Right lobe of liver (tissue), 6 donors: ENCODE measurements around the gene ANAPC2. TPM values are rescaled to one million over a fixed set of nuclear protein-coding genes. Genes with fewer than 3 reads are reported as not detected.

ENCODE experiments used
- ATAC-seq, 4 donors: fragments of 200-7000 bp; cut with Tn5 transposase; one replicate each; pipeline ENCODE4 v1.9.1; 2020; ENCODE audit warnings: mild to moderate bottlenecking in 4 of 4, moderate library complexity in 4 of 4
- DNase-seq, 3 donors: peaks; one replicate each; pipeline ENCODE4 v3.0.0-alpha.2; 2020
- H3K27ac ChIP-seq, 3 donors: fragments of 200-600 bp; one replicate each; pipeline ENCODE4 v1.8.0; 2022
- H3K27me3 ChIP-seq, 2 donors: fragments of 200-600 bp; one replicate each; pipeline ENCODE4 v1.8.0; 2022
- H3K36me3 ChIP-seq, 4 donors: fragments of 200-600 bp; sonication (generic) in 1 of 4; one replicate each; pipeline versions ENCODE4 v1.5.1 to v1.8.0; 2017 to 2022; ENCODE audit warnings: control low read depth in 1 of 4
- H3K4me1 ChIP-seq, 4 donors: fragments of 200-600 bp; sonication (generic) in 1 of 4; one replicate each; pipeline versions ENCODE4 v1.5.1 to v1.8.0; 2017 to 2022; ENCODE audit warnings: control low read depth in 1 of 4
- H3K4me3 ChIP-seq, 3 donors: fragments of 200-600 bp; one replicate each; pipeline ENCODE4 v1.8.0; 2022
- H3K9me3 ChIP-seq, 4 donors: fragments of 200-600 bp; sonication (generic) in 1 of 4; one replicate each; pipeline versions ENCODE4 v1.5.1 to v1.8.0; 2017 to 2022; ENCODE audit warnings: control low read depth in 1 of 4
- POLR2A ChIP-seq: fragments of 450-650 bp; IDR thresholded peaks from one replicate; pipeline ENCODE4 v1.6.1; 2017; ENCODE audit warnings: antibody characterized with exemption, mild to moderate bottlenecking
- WGBS: methylation state at CpG from one replicate; pipeline ENCODE4 v1.1.6; 2018; ENCODE audit warnings: low coverage, low lambda C conversion rate; ENCODE audit not compliant: insufficient coverage; ENCODE audit errors: missing lambda C conversion rate; 5-methylcytosine and 5-hydroxymethylcytosine counted together
- intact Hi-C, 2 donors: fragments of 100-400 bp; cut with DNase I; formaldehyde crosslinking; loops; one replicate each; pipeline versions ENCODE4 v1.11.2 to v1.14.1; 2022
- total RNA-seq, 6 experiments: library from RNA; depleted of rRNA in 2 of 6; stranded (reverse); fragments of >200 nt in 2 of 6; fragmentation: NEBNext Ultra II Directional in 3 of 6; extraction: Animal tissue kit (Norgen Biotek cat#: 25700) in 3 of 6; gene quantifications; one replicate each; pipeline versions ENCODE4 v1.1.0 to v1.2.4, GENCODE V29; 2016 to 2023
- TF ChIP-seq, protein P1 (sequence below), 4 donors: fragments of 200-600 bp in 3 of 4; fragments of 450-650 bp in 1 of 4; IDR thresholded peaks; one replicate each; pipeline versions ENCODE4 v1.5.1 to v1.8.0; 2016 to 2022; ENCODE audit warnings: antibody characterized with exemption in 4 of 4, mild to moderate bottlenecking in 2 of 4
- donor health status: DM: no; HTN: yes; CAD: no.
- donor health status: DM: no; HTN: no; CAD: no.
- donor health status: DM: no; HTN: no; CAD: no.
- donor health status: DM: no; HTN: yes; CAD: no.
- donor health status: DM: no; HTN: yes; CAD: no.

The ANAPC2 gene
- total RNA-seq, 6 experiments from 2014 or later: 16.1 to 36.5 (median 27.9) TPM

DNA sequence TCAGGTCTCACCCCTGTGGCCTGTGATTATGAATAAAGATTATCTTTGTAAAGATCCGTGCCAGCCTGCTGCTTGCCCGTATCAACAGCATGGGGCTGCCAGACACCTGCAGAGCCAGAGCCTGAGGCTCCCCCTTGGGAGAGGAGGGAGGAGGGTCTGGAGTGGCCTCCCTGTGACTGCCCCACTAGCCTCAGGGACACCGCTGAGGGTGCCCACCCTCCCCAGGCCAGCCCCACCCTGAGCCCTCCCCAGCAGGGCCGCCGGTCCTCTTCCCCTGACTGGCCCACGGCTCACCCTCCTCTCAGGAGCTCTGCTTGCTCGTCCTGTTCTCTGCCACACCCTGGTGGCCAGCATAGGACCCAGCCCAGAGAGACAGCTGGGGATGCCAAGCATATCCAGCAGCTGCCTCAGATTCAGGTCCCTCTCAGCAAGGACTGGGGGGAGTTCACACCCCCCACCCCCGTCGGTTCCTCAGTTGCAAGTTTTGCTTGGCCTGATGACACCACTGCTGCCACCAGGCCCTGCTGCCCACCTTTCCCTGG, 2.0 kb upstream of the ANAPC2 start:
- DNase-seq: no peak
- TF ChIP-seq, protein P1, sequence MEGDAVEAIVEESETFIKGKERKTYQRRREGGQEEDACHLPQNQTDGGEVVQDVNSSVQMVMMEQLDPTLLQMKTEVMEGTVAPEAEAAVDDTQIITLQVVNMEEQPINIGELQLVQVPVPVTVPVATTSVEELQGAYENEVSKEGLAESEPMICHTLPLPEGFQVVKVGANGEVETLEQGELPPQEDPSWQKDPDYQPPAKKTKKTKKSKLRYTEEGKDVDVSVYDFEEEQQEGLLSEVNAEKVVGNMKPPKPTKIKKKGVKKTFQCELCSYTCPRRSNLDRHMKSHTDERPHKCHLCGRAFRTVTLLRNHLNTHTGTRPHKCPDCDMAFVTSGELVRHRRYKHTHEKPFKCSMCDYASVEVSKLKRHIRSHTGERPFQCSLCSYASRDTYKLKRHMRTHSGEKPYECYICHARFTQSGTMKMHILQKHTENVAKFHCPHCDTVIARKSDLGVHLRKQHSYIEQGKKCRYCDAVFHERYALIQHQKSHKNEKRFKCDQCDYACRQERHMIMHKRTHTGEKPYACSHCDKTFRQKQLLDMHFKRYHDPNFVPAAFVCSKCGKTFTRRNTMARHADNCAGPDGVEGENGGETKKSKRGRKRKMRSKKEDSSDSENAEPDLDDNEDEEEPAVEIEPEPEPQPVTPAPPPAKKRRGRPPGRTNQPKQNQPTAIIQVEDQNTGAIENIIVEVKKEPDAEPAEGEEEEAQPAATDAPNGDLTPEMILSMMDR (IDR thresholded peaks at IDR 0.05): no peak
- TF ChIP-seq POLR2A: no peak
- no peak for ATAC-seq
- H3K36me3 ChIP-seq: peaks cover 0 to 17% (median 4%) of the 10 kb centered on the region in 4 donors
- peaks cover 0 to 50% (median 23%) of the 10 kb centered on the region in 4 donors for H3K4me1 ChIP-seq
- no peak overlapping the region for H3K4me3 ChIP-seq
- intact Hi-C loops: no loop called here
- no peaks in the 10 kb centered on the region for H3K9me3 ChIP-seq
- no peaks in the 10 kb centered on the region for H3K27me3 ChIP-seq
- H3K27ac ChIP-seq: no peak overlapping the region
- WGBS: 78% methylated on average over 3 of the region's 9 CpGs

DNA sequence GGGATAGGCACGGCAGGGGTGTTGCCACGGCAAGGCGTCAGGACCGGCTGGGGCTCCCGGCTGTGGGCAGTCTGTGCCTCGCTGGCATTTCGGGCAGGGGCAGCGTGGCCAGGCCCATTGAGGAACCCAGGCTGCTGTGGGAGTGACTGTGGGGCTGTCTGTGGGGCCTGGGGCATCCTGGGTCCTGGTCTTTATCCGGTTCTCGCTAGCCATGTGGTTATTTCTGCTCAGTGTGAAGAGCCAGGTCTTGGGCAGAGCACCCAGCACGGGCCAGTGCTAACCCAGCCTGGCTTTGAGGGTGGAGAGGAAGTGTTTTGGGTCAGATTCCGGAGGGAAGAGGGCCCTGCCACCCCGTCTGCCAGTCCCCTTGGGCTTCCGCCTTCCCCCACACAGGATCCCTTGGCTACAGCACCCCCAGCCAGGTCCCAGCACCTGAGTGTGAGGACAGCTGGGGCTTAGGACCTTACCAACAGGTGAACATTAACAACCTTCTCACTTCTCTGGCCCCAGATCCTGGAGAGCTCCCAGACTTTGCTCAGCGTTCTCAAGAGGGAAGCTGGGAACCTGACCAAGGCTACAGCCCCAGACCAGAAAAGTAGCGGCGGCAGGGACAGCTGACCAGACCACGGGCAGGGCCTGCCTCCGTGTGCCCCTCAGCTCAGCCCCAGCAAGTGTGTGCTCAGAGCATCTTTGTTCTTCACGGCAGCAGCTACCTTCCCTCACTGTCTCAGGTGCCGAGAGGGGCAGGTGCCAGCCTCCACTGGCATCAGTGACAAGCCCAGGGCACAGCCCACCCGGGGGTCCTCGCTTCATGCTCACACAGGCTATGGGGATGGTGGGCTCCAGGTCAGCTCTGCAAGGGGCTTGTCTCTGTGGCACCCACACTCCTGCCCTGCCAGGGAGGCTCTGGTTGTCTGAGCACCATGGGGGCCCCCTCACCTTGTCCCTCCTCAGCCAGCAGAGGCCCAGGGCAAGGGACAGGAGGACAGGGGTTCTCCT, 1.2 kb upstream of the ANAPC2 start:
- no peaks in the 10 kb centered on the region for H3K9me3 ChIP-seq
- peak overlapping the region; percentile 90 to 100 (median 98) for H3K4me3 ChIP-seq
- DNase-seq: no peak
- intact Hi-C loops: loop anchor here in 1 of 2 donors (10.0 kb wide), 1 partner anchor 45 kb away; the partner anchor contains the start of gene SLC34A3
- peak overlapping the region; percentile 85 to 92 (median 91) for H3K27ac ChIP-seq
- H3K36me3 ChIP-seq: peaks cover 0 to 17% (median 4%) of the 10 kb centered on the region in 4 donors
- H3K4me1 ChIP-seq: peaks cover 0 to 42% (median 19%) of the 10 kb centered on the region in 4 donors
- TF ChIP-seq, protein P1 (IDR thresholded peaks at IDR 0.05): no peak
- no peak for TF ChIP-seq POLR2A
- ATAC-seq: peak in 2 of 4 donors; percentile 3 to 20
- no peaks in the 10 kb centered on the region for H3K27me3 ChIP-seq
- 14% methylated on average over 8 of the region's 23 CpGs for WGBS

DNA sequence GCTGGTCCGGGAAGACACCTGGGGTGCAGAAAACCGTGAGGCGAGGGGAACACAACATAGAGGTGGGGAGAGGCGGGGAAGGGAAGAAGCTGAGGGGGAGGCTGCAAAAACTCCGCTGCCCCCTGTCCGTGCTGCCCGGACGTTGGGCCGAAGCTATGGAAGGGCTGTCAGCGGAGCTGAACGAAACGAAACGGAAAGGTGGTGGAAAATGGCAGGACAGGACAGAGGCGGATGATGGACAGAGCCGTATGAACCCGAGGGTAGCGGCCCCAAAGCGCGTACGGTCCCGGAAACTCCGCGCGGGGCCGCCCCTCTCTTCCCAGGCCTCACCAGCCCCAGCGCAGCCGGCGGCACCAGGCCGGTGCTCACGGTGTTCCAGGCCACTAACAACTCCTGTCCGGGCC, 272 bp downstream of the ANAPC2 start:
- H3K36me3 ChIP-seq: peaks cover 0 to 23% (median 9%) of the 10 kb centered on the region in 4 donors
- ATAC-seq: no peak
- no peak for DNase-seq
- peaks cover 0 to 34% (median 15%) of the 10 kb centered on the region in 4 donors for H3K4me1 ChIP-seq
- intact Hi-C loops: loop anchor here in 1 of 2 donors (10.0 kb wide), 1 partner anchor 47 kb away; the partner anchor contains the start of gene SLC34A3
- H3K9me3 ChIP-seq: no peaks in the 10 kb centered on the region
- no peaks in the 10 kb centered on the region for H3K27me3 ChIP-seq
- 0% methylated on average over 4 of the region's 31 CpGs for WGBS
- H3K4me3 ChIP-seq: peak overlapping the region; percentile 90 to 100 (median 98)
- TF ChIP-seq, protein P1 (IDR thresholded peaks at IDR 0.05): no peak
- no peak for TF ChIP-seq POLR2A
- H3K27ac ChIP-seq: peak overlapping the region; percentile 85 to 92 (median 91)

DNA sequence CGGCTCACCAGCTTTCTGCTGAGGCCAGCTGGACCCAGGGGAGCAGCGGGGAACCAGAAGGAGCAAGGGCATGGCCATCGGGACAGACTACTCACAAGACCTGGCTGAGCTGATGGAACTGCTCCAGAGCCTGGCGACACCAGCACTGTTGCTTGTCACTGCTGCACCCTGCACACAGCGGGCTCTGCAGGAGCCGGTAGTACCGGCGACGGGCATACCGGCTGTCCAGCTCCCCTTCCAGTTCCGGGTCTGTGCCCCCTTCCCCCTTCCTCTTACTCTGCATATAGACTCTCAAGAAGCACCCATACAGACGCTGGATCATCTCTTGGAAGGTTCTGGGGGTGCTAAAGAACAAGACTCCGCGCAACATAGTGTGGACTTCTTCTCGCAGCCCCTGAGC, 974 bp downstream of the ANAPC2 start:
- Histone ChIP-seq H3K4me1 (peaks cover 0 to 34% (median 15%) of the 10 kb centered on the region in 4 donors), H3K9me3 (no peaks in the 10 kb centered on the region), H3K27me3 (no peaks in the 10 kb centered on the region), H3K36me3 (peaks cover 0 to 30% (median 12%) of the 10 kb centered on the region in 4 donors), H3K4me3 (peak overlapping the region; percentile 90 to 100 (median 98)), H3K27ac (no peak overlapping the region)
- TF ChIP-seq, protein P1 (IDR thresholded peaks at IDR 0.05): no peak
- TF ChIP-seq POLR2A: no peak
- intact Hi-C loops: loop anchor here in 1 of 2 donors (10.0 kb wide), 1 partner anchor 47 kb away; the partner anchor contains the start of gene SLC34A3
- DNase-seq (no peak), ATAC-seq (no peak)
- 100% methylated on average over 1 of the region's 15 CpGs for WGBS
